Upper lobe of left lung (tissue), 6 donors: Measurements from ENCODE around the gene TMEM176A. TPM values are rescaled to one million over a fixed set of nuclear protein-coding genes. Genes with fewer than 3 reads are reported as not detected.
A peak's percentile ranks its signal among the peaks of the same experiment; 100 is the strongest.

ENCODE experiments used
- ATAC-seq, 2 donors: fragments of 200-7000 bp; cut with Tn5 transposase; one replicate each; pipeline ENCODE4 v1.9.1; 2022; ENCODE audit warnings: mild to moderate bottlenecking in 2 of 2, moderate library complexity in 2 of 2; ENCODE audit not compliant: low FRiP score in 2 of 2
- DNase-seq, 2 donors: peaks; one replicate each; pipeline ENCODE4 v3.0.0-alpha.2; 2019 to 2020
- H3K27ac ChIP-seq, 4 donors: fragments of 200-600 bp; sonication (generic); one replicate each; pipeline ENCODE4 v1.5.1; 2016 to 2019
- H3K27me3 ChIP-seq, 4 donors: fragments of 200-600 bp; sonication (generic); one replicate each; pipeline ENCODE4 v1.5.1; 2017 to 2019
- H3K36me3 ChIP-seq, 4 donors: fragments of 200-600 bp; sonication (generic); one replicate each; pipeline ENCODE4 v1.5.1; 2016 to 2019
- H3K4me1 ChIP-seq, 4 donors: fragments of 200-600 bp; sonication (generic); one replicate each; pipeline ENCODE4 v1.5.1; 2018 to 2019
- H3K4me3 ChIP-seq, 4 donors: fragments of 200-600 bp; sonication (generic); one replicate each; pipeline ENCODE4 v1.5.1; 2017 to 2019; ENCODE audit warnings: mild to moderate bottlenecking in 2 of 4, moderate library complexity in 1 of 4
- H3K9me3 ChIP-seq, 4 donors: fragments of 200-600 bp; sonication (generic); one replicate each; pipeline ENCODE4 v1.5.1; 2018 to 2019
- CTCF ChIP-seq, 6 experiments: fragments of 450-650 bp in 4 of 6; fragments of 200-600 bp in 2 of 6; sonication (generic) in 2 of 6; IDR thresholded peaks; one replicate each; pipeline ENCODE4 v1.5.1; 2016 to 2019; ENCODE audit warnings: antibody characterized with exemption in 6 of 6
- EP300 ChIP-seq, 4 donors: sonication (generic); formaldehyde crosslinking; IDR thresholded peaks; one replicate each; pipeline ENCODE4 v1.5.1; 2017; ENCODE audit warnings: antibody characterized with exemption in 4 of 4, control low read depth in 2 of 4
- POLR2A ChIP-seq, 4 donors: fragments of 450-650 bp; IDR thresholded peaks; one replicate each; pipeline ENCODE4 v1.5.1; 2016 to 2017; ENCODE audit warnings: antibody characterized with exemption in 4 of 4, mild to moderate bottlenecking in 2 of 4
- POLR2AphosphoS5 ChIP-seq, 2 donors: sonication (generic); formaldehyde crosslinking; IDR thresholded peaks; one replicate each; pipeline ENCODE4 v1.5.1; 2017; ENCODE audit warnings: antibody characterized with exemption in 2 of 2
- WGBS, 2 donors: methylation state at CpG; one replicate each; pipeline ENCODE4 v1.1.5; 2017 to 2018; 5-methylcytosine and 5-hydroxymethylcytosine counted together
- total RNA-seq, 6 donors: library from RNA; depleted of rRNA in 4 of 6; stranded (reverse); fragments of >200 nt in 4 of 6; gene quantifications; one replicate each; pipeline versions ENCODE4 v1.1.0 to v1.2.1, GENCODE V29; 2016 to 2021
- donor health status: DM: no; HTN: no; CAD: no; lungs with moderate emphysema.
- donor health status: DM: no; HTN: yes; CAD: no; lungs with severe emphysema.

Gene TMEM176A
- total RNA-seq, 6 donors from 2014 or later, result 8.4 to 67.9 (median 16.3) TPM

DNA sequence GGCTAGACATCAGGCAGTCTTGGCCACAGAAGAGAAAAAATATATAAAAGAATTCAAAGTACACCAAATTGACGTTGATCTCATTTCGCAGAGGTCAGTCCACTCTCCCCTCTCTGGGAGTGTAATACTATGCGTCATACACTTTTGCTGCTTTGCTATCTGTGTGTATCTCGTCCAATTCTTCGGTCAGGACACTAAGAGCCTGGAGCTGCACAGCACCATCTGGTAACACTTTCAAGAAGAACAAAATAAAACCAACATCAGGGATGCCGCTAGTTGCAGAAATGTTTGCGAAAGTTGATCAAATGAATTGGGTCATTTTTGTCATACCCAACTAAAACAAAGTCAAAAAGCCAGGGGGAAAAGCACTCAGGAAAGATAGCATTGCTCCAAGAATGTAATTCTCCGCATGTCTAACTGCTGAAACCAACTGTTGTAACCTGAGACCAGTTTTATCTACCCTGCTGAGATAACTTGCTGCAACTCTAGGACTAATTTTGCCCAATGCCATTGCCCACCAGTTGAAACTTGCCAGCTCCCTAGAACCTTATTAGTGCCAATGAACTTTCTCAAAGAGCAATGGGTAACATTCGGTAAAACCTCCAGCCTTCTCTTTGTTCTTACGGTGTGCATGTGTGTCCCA is 23.0 kb downstream of the TMEM176A start:
- WGBS, 2 donors, result 82 to 92% methylated on average over 10 of the region's 10 CpGs
- Histone ChIP-seq H3K4me1 (no peaks in the 10 kb centered on the region), H3K27ac (no peak overlapping the region), H3K9me3 (no peaks in the 10 kb centered on the region), H3K36me3 (no peaks in the 10 kb centered on the region), H3K4me3 (no peak overlapping the region), H3K27me3 (no peaks in the 10 kb centered on the region)
- DNase-seq (no peak), ATAC-seq (peak in 1 of 2 donors; percentile 92)
- TF ChIP-seq EP300 (IDR thresholded peaks at IDR 0.05), result no peak
- no peak for TF ChIP-seq POLR2A (IDR thresholded peaks at IDR 0.05)
- TF ChIP-seq POLR2AphosphoS5 (IDR thresholded peaks at IDR 0.05), result no peak
- no peak for TF ChIP-seq CTCF (IDR thresholded peaks at IDR 0.05)

- peak in 1 of 2 donors; percentile 71 for DNase-seq
- 91 to 92% methylated on average over 15 of the region's 20 CpGs for WGBS, 2 donors
- no peak for ATAC-seq
- H3K4me3 ChIP-seq, result no peak overlapping the region
- no peak overlapping the region for H3K27ac ChIP-seq
- no peaks in the 10 kb centered on the region for H3K9me3 ChIP-seq
- no peaks in the 10 kb centered on the region for H3K27me3 ChIP-seq
- no peak for TF ChIP-seq POLR2AphosphoS5 (IDR thresholded peaks at IDR 0.05)
- H3K36me3 ChIP-seq, result no peaks in the 10 kb centered on the region
- H3K4me1 ChIP-seq, result no peaks in the 10 kb centered on the region
Measured at GRCh38 chr7:150824379-150825177, 24.0 kb downstream of the TMEM176A start.

- TF ChIP-seq EP300 (IDR thresholded peaks at IDR 0.05) (no peak), POLR2A (IDR thresholded peaks at IDR 0.05) (no peak), CTCF (IDR thresholded peaks at IDR 0.05) (no peak), POLR2AphosphoS5 (IDR thresholded peaks at IDR 0.05) (no peak)
- Histone ChIP-seq H3K27ac (no peak overlapping the region), H3K36me3 (no peaks in the 10 kb centered on the region), H3K9me3 (no peaks in the 10 kb centered on the region), H3K4me3 (no peak overlapping the region), H3K4me1 (no peaks in the 10 kb centered on the region), H3K27me3 (no peaks in the 10 kb centered on the region)
- no peak for DNase-seq
- WGBS, 2 donors, result 70 to 71% methylated on average over 6 of the region's 6 CpGs
- no peak for ATAC-seq
Measured at GRCh38 chr7:150826061-150826849, 25.7 kb downstream of the TMEM176A start.

GRCh38 chr7:150828384-150828783 is 27.8 kb downstream of the TMEM176A start:
- ATAC-seq (no peak), DNase-seq (no peak)
- no peaks in the 10 kb centered on the region for H3K9me3 ChIP-seq
- no peaks in the 10 kb centered on the region for H3K27me3 ChIP-seq
- H3K4me3 ChIP-seq, result no peak overlapping the region
- TF ChIP-seq POLR2AphosphoS5 (IDR thresholded peaks at IDR 0.05) (no peak), EP300 (IDR thresholded peaks at IDR 0.05) (no peak), CTCF (IDR thresholded peaks at IDR 0.05) (no peak), POLR2A (IDR thresholded peaks at IDR 0.05) (no peak)
- no peaks in the 10 kb centered on the region for H3K4me1 ChIP-seq
- no peaks in the 10 kb centered on the region for H3K36me3 ChIP-seq
- WGBS, 2 donors, result 89 to 95% methylated on average over 2 of the region's 2 CpGs
- H3K27ac ChIP-seq, result no peak overlapping the region

DNA sequence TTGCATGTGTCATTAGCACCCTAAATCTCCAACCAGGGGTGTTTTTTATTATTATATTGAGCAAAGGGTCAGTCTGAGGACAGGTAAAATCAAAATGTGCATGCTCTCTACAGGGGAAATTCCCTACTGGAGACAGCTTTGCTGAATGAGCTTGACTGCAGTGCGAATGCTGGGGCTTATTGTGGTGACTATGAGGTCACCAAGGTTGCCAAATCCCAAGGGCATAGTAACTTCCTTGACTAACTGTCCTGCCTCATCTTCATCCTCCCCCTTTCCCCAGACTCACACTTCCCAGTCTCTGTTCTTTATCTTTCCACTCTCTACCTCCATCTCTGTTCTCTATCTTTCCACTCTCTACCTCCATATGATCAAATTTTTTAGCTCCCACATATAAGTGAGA is 28.9 kb downstream of the TMEM176A start:
- Histone ChIP-seq H3K9me3 (no peaks in the 10 kb centered on the region), H3K27me3 (no peaks in the 10 kb centered on the region), H3K36me3 (no peaks in the 10 kb centered on the region), H3K4me3 (no peak overlapping the region), H3K4me1 (no peaks in the 10 kb centered on the region), H3K27ac (no peak overlapping the region)
- TF ChIP-seq CTCF (IDR thresholded peaks at IDR 0.05), result no peak
- ATAC-seq (no peak), DNase-seq (no peak)
- WGBS, 2 donors, result 65 to 75% methylated on average over 1 of the region's 1 CpG
